ENCODE results near the gene B4GALT5.

The B4GALT5 gene

GRCh38 chr20:49753133-49753532 lies 39.5 kb upstream of the B4GALT5 start:
- TF ChIP-seq GLIS3 (CRISPR knock-in tag; IDR thresholded peaks at IDR 0.05): no peak
- TF ChIP-seq SNAI2 (CRISPR knock-in tag; IDR thresholded peaks at IDR 0.05): no peak
- no peak for TF ChIP-seq CREB5 (CRISPR knock-in tag; IDR thresholded peaks at IDR 0.05; ENCODE audit: low read depth)
- ATAC-seq: no peak

DNA sequence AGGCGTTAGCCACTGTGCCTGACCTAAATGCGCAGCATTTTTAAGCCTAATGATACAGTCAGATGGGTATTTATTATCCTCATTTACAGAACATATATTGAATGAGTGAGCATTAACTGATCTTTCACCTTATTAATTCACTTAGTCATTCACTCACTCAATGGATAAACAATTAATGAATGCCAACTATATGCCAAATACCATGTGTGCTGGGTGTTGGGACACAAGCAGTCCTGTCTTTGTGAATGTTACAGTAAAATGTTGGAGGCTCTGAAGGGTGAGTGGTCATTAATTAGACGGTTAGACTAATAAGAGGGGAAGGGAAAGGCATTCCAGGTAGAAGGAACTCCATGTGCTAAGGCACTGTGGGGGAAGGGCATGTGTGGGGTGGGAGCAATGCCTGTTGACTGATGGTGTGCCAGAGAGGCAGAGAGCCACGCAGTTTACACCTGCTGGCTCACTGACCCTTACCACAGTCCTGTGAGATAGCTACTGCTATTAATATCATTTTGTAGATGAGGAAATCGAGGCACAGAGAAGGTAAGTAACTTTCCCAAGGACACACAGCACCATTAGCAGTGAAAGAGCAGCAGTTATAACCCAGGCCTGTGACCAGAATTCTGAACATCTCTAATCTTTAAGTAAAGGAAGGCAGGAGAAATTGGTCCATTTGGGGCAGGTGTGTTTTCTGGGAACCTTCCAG lies 38.7 kb upstream of the B4GALT5 start:
- ATAC-seq: no peak
- TF ChIP-seq PATZ1 (CRISPR knock-in tag; IDR thresholded peaks at IDR 0.05; ENCODE audit: borderline replicate concordance) (no peak), ZFP30 (CRISPR knock-in tag; IDR thresholded peaks at IDR 0.05) (no peak)

- ATAC-seq: no peak
- TF ChIP-seq ZFP30 (CRISPR knock-in tag; IDR thresholded peaks at IDR 0.05) (no peak), ZNF565 (CRISPR knock-in tag; conservative IDR thresholded peaks at IDR 0.05; ENCODE audit: low read depth) (no peak), BACH2 (CRISPR knock-in tag; IDR thresholded peaks at IDR 0.05; ENCODE audit: borderline replicate concordance) (no peak), CSDC2 (CRISPR knock-in tag; IDR thresholded peaks at IDR 0.05) (no peak), TSHZ2 (CRISPR knock-in tag; IDR thresholded peaks at IDR 0.05) (no peak), CSRNP3 (CRISPR knock-in tag; IDR thresholded peaks at IDR 0.05) (no peak)
These were observed 37.7 kb upstream of the B4GALT5 start for GRCh38 chr20:49751397-49751736.

DNA sequence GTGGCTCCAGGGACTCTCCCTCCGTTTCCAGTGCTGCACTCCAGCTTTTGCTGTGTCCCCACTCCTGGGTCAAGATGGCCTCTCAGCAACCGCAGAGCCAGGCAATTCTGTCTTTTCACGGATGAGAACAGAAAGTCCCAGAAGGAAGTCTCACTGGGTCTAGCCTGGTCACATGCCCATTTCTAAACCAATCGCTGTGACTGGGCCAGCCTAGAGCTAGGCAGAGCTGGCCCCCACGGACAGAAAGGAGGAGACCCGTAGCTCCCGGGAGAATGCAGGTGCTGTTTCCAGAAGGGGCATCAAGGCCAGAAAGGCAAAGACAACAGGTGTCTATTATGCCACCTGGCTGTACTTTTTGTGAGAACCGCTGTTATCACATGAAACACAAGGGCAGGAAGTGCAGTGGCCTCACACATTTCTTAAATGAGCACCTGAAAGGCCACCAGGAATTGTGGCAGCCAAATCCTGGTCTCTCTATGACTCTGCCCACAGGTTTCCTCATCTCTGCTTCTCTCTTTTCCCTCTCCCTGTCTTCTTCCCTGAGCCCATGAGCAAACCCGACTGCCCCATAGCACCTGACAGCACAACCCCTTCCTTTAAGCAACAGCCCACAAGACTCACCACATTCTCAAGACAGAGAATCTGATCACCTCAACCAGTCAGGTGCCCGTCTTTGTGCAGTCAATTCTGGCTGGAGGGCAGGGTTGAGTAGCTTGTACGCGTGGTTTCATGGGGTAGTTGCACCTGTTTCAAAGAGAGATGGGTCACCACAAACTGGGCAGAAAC lies 37.1 kb upstream of the B4GALT5 start:
- no peak for ATAC-seq
- no peak for TF ChIP-seq CSRNP3 (CRISPR knock-in tag; IDR thresholded peaks at IDR 0.05)
- TF ChIP-seq ISL1 (CRISPR knock-in tag; IDR thresholded peaks at IDR 0.05): no peak
- no peak for TF ChIP-seq ZNF70 (CRISPR knock-in tag; IDR thresholded peaks at IDR 0.05)
- TF ChIP-seq ARNTL (CRISPR knock-in tag; IDR thresholded peaks at IDR 0.05; ENCODE audit: borderline replicate concordance, low read depth): no peak
- TF ChIP-seq TOX (CRISPR knock-in tag; IDR thresholded peaks at IDR 0.05; ENCODE audit: borderline replicate concordance): no peak
- no peak for TF ChIP-seq OSR1 (CRISPR knock-in tag; IDR thresholded peaks at IDR 0.05)
- no peak for TF ChIP-seq PPARA (CRISPR knock-in tag; IDR thresholded peaks at IDR 0.05; ENCODE audit: borderline replicate concordance)

DNA sequence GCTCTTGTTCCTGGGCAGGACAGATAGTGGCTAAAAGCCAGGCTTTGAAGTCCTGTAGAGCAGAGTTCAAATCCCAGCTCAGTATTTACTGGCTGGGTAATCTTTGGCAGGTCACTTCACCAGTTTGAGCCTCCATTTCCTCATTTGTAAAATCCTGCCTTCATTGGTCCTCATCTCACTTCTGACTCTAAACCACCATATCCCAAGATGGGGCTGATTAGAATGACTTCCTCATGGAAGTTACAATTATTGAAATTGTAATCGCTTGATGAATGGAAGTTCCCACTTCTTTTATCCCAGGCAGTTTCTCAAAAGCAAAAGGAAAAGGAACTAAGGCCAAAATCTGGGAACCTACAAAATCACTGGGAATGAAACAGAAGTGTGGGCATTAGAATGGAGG lies 35.9 kb upstream of the B4GALT5 start:
- no peak for ATAC-seq
- TF ChIP-seq CREB5 (CRISPR knock-in tag; IDR thresholded peaks at IDR 0.05; ENCODE audit: low read depth) (no peak), GLIS3 (CRISPR knock-in tag; IDR thresholded peaks at IDR 0.05) (no peak), OSR1 (CRISPR knock-in tag; IDR thresholded peaks at IDR 0.05) (no peak), ZFP3 (CRISPR knock-in tag; IDR thresholded peaks at IDR 0.05) (no peak), POU6F1 (CRISPR knock-in tag; IDR thresholded peaks at IDR 0.05; ENCODE audit: borderline replicate concordance, low read depth) (no peak), PATZ1 (CRISPR knock-in tag; IDR thresholded peaks at IDR 0.05; ENCODE audit: borderline replicate concordance) (no peak)

Data from SK-N-SH treated with all-trans-retinoic acid at 6 μM for 48 hours (cell line).